ENCODE measurements around the gene BBS9.

Gene BBS9

DNA sequence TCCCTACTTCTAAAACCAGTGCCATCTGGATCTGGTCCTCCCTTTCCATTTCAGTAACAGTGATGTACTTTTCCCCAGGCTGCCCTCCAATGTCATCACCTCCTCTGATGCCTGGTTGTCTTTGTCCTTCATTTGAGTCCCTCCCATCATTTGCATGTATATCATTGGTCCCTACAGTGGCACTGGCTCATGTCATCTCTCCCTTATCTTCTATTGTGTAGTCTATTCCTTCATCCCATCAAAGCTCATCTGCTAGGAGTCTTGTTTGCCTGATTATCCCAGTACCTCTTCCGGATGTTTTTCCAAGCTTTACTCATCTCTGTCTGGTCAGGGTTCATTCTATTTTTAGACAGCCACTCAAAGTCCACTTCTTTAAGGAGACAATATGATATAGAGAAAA is 483.1 kb downstream of the BBS9 start:
- no peak for DNase-seq (ENCODE audit: low read depth)

DNA sequence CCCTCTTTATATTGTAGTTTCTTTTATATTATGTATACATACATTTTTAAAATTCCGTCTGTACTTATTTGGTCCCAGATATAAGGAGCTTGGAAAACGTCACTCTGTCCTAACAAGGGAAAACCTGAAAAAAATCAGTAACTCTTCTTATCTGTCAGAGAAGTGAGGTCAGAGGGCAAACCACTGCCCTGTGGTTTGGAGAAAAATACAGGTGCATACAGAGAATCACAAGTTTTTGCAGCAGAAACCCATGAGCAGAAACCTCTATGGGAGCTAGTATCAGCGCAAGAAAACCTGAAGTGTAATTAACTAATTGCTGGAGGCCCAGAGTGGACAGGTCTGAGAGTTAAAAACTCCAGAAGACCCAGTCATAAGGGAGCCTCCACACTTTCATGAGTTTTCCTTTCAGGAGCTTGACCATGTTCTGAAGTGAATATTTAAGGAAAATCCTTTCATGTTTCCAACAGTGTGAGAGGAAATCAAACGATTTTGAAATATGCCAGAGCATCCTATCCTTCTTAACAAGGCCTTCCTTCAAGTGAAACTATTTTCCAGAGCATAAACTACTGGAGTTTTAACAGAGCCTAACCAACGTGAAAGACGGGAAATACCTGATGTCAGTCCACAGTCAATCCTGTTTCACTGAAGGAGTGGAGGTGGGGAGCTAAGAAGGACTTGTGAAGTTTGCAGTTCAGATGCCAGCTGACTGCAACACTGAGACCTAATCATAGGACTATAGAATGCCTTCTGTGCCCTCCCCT is 485.2 kb downstream of the BBS9 start:
- no peak for DNase-seq (ENCODE audit: low read depth)

DNA sequence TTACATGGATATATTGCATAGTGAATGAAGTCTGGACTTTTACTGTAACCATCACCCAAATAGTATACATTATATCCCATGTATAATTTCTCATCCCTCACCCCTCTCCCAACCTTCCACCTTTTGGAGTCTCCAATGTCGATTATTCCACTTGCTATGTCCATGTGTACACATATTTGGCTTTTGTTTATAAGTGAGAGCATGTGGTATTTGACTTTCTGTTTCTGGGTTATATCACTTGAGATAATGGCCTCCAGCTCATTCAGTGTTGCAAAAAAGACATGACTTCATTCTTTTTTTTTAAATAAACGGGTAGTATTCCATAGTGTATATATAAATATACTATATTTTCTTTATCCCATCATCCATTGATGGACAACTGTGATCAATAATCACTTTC is 487.4 kb downstream of the BBS9 start:
- DNase-seq (ENCODE audit: low read depth): no peak

DNA sequence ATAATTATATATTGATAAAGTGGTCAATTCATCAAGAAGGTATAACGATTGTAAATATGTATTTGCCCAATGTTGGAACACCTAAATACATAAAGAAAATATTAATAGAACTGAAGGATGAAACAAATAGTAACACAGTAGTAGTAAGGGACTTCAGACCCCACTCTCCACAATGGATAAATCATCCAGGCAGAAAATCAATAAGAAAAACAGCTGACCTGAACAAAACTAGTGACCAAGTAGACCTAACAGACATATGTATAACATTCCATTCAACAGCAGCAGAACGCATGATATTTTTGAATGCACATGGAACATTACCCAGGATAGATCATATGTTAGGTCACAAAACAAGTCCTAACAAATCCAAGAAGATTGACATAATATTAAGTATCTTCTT is 489.9 kb downstream of the BBS9 start:
- DNase-seq (ENCODE audit: low read depth): no peak

DNA sequence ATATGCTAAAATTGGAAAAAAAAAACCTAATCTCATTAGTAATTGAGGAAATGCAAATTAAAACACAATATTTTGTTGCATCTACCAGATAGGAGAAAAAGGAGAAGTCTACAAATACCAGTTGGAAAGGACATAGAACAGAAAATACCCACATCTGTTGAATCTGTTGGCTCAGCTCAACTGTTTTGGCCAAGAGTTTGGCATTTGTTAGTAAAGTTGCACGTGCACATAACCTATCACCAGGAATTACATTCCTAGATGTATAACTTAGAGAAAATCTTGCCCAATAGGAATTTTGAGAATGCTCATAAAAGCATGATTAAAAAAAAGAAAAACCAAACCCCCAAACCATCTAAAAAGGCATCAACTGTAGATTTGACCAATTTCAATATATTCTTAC is 493.9 kb downstream of the BBS9 start:
- DNase-seq (ENCODE audit: low read depth): no peak

DNA sequence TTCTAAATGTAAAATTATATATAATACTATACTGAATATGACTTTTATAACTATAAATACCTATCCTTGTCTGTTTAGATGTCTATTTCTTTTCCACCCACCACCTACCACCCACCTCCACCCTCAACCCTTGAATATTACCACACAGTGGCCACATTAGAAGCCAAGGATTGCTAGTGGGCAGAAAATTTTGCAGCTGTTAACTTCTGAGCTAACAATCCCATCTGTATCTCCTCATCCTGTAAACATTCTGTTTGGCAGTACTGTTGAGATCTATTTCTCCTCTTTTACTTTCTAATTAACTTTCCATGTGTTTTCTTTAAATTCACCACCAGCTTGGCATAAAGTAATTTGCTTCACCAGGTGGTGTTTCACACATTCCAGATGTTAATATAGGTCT is 494.9 kb downstream of the BBS9 start:
- DNase-seq (ENCODE audit: low read depth): no peak

DNA sequence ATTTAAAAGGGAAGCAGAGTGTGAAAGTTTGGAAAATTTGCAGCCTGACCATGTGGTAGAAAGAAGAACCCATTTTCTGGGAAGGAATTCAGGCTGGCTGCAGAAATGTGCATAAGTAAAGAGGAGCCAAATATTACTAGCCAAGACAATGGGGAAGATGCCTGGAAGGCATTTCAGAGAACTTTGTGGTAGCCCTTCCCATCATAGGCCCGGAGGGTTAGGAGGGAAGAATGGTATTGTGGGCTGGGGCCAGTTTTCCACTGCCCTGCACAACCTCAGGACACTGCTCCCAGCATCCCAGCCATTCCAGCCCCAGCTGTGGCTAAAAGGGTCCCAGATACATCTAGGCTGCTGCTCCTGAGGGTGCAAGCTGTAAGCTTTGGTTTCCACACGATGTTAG is 497.5 kb downstream of the BBS9 start:
- no peak for DNase-seq (ENCODE audit: low read depth)

DNA sequence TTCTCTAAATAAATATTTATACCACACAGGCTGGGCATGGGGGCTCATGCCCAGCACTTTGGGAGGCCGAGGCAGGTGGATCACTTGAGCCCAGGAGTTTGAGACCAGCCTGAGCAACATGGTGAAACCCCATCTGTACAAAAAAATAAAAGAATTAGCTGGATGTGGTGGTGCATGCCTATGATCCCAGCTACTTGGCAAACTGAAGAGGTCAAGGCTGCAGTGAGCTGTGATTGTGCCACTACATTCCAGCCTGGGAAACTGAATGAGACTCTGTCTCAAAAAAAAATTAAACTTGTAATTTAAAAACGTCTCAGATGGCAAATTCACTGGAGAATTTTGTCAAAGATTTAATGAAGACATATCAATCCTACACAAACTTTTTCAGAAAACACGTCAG is 498.4 kb downstream of the BBS9 start:
- no peak for DNase-seq (ENCODE audit: low read depth)

DNA sequence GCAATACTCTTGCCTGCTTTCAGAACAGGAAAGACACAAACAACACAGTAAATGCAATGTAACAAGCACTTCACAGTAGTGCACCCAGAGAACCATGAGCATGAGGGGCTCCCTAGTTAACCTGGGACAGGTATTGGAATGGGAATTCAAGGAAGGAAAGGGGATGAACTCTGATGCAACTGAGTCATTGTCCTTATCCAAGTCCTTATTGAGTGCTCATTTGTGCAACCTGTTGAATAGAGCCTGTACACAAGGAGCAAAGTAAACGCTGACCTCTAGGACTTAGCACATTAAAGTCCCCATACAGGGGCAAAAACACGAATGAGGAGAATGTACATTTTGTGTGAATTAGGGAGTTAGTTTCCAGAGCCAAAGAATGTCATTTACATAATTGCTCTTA is 499.5 kb downstream of the BBS9 start:
- DNase-seq (ENCODE audit: low read depth): no peak

DNA sequence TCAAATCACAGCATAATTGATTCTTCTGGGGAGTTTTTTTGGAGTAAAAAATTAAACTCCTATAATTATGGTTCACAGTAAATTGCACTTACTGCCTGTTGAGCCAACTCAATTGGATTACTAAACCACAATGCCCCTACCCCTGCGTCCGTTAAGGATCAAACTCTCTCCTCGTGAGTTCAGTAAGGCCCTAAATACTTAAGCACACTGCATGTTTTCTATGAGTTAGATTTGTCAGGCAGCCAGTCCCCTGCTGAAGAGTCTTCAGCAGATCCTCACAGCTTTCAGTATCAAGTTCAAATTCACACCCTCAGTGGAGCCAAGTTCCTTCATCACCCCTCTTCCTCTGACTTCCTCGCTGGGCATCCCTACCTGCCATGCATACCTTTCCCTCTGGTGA is 501.0 kb downstream of the BBS9 start:
- DNase-seq (ENCODE audit: low read depth): no peak

DNA sequence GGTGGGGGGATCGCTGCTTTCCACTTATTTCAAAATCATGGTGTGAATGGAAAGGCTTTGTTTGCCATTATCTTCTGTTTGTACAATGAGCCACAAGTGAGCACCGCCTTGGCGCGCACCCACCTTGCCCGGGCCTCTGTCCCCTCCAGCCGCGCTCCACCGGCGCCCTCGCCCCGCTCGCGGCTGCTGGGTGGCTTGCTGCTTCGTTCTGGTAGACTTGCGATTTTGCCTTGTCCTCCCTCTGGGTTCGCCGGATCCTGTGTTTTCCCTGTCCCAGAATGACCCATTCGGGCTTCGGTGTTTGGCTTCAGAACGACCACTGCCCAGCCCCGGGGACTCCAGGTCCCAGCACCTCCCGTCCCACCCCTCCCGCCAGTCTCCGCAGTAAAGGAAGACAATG is 503.0 kb downstream of the BBS9 start:
- no peak for DNase-seq (ENCODE audit: low read depth)

DNA sequence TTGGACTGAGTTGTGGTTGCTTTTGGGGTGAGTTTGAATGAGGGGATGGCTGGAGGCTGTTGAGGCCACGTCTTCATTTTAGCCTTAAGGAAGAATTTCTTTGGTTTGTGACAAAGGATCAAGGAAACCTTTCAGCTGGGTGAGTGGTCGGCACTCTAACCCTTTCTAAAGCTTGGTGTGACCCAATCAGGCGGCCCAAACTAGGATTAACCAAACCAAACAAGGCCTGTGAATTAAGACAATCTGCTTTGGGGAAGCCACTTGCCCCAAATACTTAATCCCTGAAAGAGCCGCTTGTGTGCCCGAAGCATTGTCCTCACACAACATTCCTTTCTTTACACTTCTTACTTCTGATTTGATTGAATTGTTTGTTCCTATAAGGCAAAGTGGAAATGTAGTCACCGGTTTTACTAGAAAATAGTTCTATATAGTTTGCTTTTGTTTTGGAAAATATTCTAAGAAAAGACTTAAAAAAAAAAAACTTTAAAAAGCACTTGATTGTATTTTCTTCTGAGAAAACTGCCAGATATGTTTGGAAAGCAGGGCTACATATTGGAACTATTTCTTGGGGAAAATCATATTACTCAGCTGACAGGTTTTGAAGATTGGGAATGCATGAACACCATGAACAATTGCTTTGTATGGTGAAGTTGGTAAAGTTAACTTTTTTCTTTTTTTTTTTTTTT is 503.6 kb downstream of the BBS9 start:
- no peak for DNase-seq (ENCODE audit: low read depth)

DNA sequence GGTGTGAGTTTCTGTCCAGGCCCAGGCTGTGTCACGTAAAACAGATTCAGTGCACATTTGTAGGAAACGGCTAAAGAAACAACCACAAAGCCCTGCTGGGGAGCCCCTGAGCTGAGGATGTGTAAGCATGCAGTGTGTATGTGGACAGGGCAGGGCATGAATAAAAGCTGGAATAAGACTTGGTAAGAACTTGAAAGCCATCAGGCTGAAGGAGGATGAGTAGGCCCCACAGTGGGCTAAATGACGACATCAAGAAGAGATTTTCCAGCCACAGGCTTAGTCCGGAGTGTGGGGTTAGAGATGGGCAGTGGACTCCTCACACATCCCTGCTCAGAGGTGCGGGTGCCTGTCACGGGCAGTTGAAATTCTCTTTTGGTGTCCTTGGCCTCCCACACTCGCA is 505.2 kb downstream of the BBS9 start:
- no peak for DNase-seq (ENCODE audit: low read depth)

DNA sequence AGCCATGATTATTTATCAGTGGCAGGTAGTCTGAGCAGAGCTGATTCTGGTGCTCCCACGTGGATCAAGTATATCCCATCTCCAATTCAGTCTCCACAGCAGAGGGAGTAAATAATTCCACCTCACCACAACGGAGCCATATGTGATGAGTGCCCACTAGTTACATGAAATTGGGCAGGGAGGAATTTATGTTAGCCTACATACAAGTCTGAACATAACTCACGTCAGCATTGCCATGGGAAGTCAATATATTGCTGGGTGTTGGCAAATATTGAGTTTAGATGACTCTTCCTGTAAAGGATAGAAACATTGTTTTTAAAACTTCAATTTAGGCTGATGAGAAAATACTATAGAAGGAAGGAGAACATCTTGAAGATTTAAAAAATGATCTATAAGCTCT is 507.0 kb downstream of the BBS9 start:
- no peak for DNase-seq (ENCODE audit: low read depth)

DNA sequence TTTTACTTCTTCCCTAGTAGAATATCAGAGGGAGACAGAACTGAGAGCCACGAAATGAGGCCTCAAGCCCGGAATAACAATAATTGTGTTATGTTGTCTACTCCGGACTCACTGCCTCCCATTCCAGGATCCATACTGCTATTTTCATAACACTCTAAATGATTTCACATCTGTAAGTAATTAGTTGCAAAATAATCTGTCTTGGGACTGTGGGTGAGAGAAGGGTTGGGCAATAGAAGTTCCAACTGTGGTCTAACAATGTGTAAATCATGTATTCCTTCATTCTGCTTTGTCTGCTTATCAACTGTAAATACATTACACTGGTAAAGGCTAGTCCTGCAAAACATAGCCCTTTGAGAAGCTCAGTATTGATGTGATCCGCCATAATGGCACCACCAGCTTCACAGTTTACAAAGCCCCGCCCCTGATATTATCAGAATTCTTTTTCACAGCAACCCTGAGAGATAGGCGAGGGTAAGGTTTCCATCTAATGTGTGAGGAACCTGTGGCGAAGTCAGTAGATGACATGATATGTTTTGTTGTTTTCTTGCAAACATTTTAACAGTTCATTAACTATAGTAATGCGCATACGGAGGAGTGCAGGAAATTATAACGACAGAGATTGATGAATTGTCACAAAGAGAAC is 510.3 kb downstream of the BBS9 start:
- DNase-seq (ENCODE audit: low read depth): no peak

DNA sequence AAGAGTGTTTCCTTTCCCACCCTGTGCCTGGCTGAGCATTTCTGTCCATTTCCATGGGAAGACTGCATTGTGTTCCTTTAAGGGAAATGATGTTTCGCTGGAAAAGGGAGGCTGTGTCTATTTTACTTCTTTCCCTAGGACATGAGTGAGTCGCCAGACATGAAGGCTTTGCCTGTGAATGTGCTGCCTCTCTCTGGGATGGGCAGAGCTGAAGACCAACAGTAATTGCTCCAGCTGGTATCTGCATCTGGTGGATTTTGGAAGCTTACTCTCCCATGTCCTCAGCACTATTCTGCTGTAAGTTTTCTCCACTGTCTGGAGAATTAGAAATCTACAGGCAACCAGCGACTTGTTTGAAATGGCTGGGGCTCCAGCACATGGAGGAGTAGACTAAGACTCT is 511.4 kb downstream of the BBS9 start:
- no peak for DNase-seq (ENCODE audit: low read depth)

DNA sequence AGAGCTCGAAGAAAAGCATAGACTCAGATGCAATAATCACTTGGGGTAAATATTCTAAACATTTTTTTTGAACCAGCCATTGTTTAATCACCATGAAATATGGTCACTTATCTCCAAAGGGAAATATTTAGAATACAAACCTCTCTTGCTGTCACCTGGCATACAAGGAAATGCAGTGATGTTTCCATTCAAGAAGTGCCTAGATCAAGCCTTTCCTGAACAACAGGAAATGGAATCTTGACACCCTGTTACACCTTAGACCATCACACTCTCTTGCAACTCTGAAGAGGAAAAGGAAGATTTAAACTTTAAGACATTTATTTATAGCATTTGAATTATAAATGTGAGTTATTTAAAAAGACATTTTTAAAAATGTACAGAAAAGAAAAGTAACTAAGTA is 512.9 kb downstream of the BBS9 start:
- no peak for DNase-seq (ENCODE audit: low read depth)

DNA sequence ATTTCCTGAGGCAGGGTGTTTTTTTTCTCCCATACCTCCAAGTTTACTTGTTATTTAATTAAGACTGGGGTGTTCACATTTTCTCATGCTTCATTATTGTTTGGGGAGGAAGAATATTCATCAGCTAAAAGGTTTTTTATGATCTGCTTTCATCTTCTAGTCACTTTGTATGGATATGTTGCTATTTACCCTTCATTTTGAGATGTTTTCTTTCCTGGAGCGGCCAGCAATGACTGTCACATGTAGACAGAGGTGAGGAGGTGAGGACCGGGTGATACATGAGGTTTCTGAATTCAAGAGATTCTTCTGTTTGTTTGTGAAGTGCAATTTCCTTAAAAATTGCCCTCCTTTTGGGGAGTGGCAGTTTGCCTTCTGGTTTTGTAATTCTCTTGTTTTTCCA is 514.2 kb downstream of the BBS9 start:
- DNase-seq (ENCODE audit: low read depth): no peak

DNA sequence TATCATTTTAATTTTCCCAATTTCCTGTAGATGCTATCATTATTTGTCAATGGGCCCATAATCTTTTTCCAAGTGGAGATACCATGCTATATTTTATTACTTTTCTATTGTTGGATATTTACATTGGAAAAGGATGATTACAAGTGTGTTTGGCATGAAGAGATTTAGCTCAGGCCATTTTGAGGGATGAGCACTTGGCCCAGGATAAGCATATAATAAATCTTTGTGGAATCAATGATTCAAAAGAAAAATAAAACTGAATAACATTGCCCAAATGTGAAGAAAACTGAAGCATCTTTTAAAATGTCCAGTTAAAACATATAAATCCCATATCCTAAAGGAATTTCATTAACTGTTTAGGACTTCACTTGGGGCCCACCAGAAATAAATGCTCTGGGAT is 515.1 kb downstream of the BBS9 start:
- no peak for DNase-seq (ENCODE audit: low read depth)

DNA sequence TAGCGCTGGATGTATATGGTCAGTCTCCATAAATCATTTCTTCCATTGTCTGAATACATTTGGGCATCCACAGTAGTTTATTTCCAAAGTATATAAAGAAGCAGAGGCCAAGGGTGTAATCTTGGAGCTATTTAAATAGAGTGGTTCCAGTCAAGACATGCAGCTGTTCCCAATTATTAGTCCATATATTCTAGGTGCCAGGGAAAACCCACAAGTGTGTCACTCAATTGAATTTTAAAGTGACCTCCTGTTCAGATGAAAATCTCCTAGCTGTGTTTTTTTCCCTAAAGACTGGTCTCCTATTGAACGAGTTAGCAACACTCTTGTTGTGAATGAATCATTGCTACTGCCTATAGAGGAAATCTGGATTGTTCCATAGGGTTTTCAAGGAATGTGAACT is 515.7 kb downstream of the BBS9 start:
- no peak for DNase-seq (ENCODE audit: low read depth)

DNA sequence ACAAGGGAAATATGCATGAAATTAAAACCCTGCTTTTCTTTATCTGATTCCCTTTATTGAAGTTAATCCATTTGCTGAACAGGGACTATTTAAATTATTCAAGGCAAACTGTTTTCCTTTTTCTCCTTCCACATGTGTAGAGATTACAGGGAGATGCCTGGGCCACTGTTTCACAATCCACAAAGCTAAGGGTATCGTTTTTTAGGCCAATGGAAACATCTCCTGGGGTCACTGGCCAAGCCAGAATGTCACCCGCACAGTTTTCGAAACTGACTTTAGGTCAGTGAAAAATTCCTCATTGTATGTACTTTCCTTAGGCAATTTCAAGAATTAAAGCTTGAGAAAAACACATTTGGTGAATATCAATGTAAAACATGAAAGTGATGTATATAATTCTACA is 516.8 kb downstream of the BBS9 start:
- DNase-seq (ENCODE audit: low read depth): no peak

DNA sequence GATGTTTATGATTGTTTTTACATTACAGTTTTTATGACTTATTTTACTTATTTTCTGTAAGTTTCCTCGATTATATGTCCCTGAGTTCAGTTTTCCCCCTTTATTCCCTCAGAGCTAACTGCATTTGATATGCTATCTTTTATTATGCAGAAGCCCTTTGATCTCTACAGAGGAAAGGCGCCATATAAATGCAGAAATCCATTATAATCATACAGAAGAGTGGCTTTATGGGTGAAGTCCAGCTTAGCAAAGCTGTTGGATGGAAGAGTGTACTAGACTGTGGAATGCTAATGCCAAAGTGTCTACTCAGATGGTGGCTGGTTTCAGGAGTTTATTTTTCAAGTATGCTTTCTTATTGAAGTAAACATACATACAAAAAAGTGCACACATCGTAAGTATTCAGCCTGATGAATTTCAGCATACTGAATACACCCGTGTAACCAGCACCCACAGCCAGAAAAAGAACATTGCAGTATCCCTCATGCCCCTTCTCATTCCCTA is 517.6 kb downstream of the BBS9 start:
- no peak for DNase-seq (ENCODE audit: low read depth)
